Neural progenitor cell (in vitro differentiated cells): Measurements from ENCODE around the gene ANKS1B. TPM values are rescaled to one million over a fixed set of nuclear protein-coding genes. Genes with fewer than 3 reads are reported as not detected.

Experiments
- DNase-seq: peaks from one replicate; pipeline ENCODE4 v3.0.0-alpha.2; 2016; ENCODE audit warnings: low spot score
- H2AFZ ChIP-seq: fragments of 200-600 bp; sonication (generic); replicated peaks from 2 replicates; pipeline ENCODE4 v1.6.1; 2016; ENCODE audit warnings: antibody characterized with exemption
- H3F3A ChIP-seq: fragments of 200-600 bp; sonication (generic); 2 replicates; pipeline ENCODE4 v1.6.1; 2016; ENCODE audit warnings: antibody characterized with exemption, low read depth
- H3K27ac ChIP-seq: fragments of 200-600 bp; sonication (generic); 2 replicates; pipeline ENCODE4 v1.5.1; 2016; ENCODE audit warnings: mild to moderate bottlenecking
- H3K27me3 ChIP-seq: fragments of 200-600 bp; sonication (generic); 2 replicates; pipeline ENCODE4 v1.6.1; 2016; ENCODE audit warnings: mild to moderate bottlenecking, moderate library complexity
- H3K36me3 ChIP-seq: fragments of 200-600 bp; sonication (generic); 2 replicates; pipeline ENCODE4 v1.5.1; 2016
- H3K4me1 ChIP-seq: fragments of 200-600 bp; sonication (generic); 2 replicates; pipeline ENCODE4 v1.6.1; 2016; ENCODE audit warnings: mixed run types
- H3K4me2 ChIP-seq: fragments of 200-600 bp; sonication (generic); 2 replicates; pipeline ENCODE4 v1.6.1; 2016
- H3K4me3 ChIP-seq: fragments of 200-600 bp; sonication (generic); 2 replicates; pipeline ENCODE4 v1.5.1; 2016
- H3K79me2 ChIP-seq: fragments of 200-600 bp; sonication (generic); 2 replicates; pipeline ENCODE4 v1.6.1; 2016; ENCODE audit warnings: low read depth
- H3K9ac ChIP-seq: fragments of 200-600 bp; sonication (generic); 2 replicates; pipeline ENCODE4 v1.6.1; 2016
- H3K9me3 ChIP-seq: fragments of 200-600 bp; sonication (generic); 2 replicates; pipeline ENCODE4 v1.5.1; 2016; ENCODE audit warnings: low read depth
- H4K20me1 ChIP-seq: fragments of 200-600 bp; sonication (generic); 2 replicates; pipeline ENCODE4 v1.6.1; 2016; ENCODE audit warnings: low read depth
- H3K27ac Mint-ChIP-seq: 3 replicates; pipeline ENCODE4 v1.8.0; 2021; ENCODE audit warnings: mixed read lengths
- H3K27me3 Mint-ChIP-seq: 2 replicates; pipeline ENCODE4 v1.8.0; 2022; ENCODE audit warnings: low read depth, mild to moderate bottlenecking, inconsistent platforms, moderate library complexity, mixed read lengths; ENCODE audit not compliant: insufficient read depth
- H3K36me3 Mint-ChIP-seq: 3 replicates; pipeline ENCODE4 v1.8.0; 2021; ENCODE audit warnings: mixed read lengths
- H3K4me1 Mint-ChIP-seq: 3 replicates; pipeline ENCODE4 v1.8.0; 2021; ENCODE audit warnings: mixed read lengths
- H3K4me3 Mint-ChIP-seq: 3 replicates; pipeline ENCODE4 v1.8.0; 2021; ENCODE audit warnings: mild to moderate bottlenecking, moderate library complexity, mixed read lengths
- H3K9me3 Mint-ChIP-seq: 3 replicates; pipeline ENCODE4 v1.8.0; 2020; ENCODE audit warnings: mixed read lengths
- CTCF ChIP-seq: fragments of 200-600 bp; sonication (generic); IDR thresholded peaks from 2 replicates; pipeline ENCODE4 v1.5.1; 2017; ENCODE audit warnings: antibody characterized with exemption, mild to moderate bottlenecking
- EZH2 ChIP-seq: fragments of 200-600 bp; sonication (generic); IDR thresholded peaks from 2 replicates; pipeline ENCODE4 v1.6.1; 2017; ENCODE audit warnings: antibody characterized with exemption, mild to moderate bottlenecking, moderate library complexity
- EZH2phosphoT487 ChIP-seq: fragments of 200-600 bp; sonication (generic); IDR thresholded peaks from 2 replicates; pipeline ENCODE4 v1.6.1; 2017; ENCODE audit warnings: antibody characterized with exemption
- total RNA-seq: library from RNA; depleted of rRNA; stranded (reverse); fragments of >200 nt; gene quantifications from 2 replicates; pipeline ENCODE4 v1.2.3, GENCODE V29; 2015; ENCODE audit warnings: low replicate concordance

ANKS1B gene
- total RNA-seq, 1 donor from 2014 or later, result 7.9 TPM

GRCh38 chr12:99017971-99018370 lies 966.8 kb downstream of the ANKS1B start:
- no peak for DNase-seq
- H3K9me3 Mint-ChIP-seq, result peaks cover 19% of the 10 kb centered on the region
- Histone ChIP-seq H3K79me2 (no peaks in the 10 kb centered on the region), H3K27me3 (no peaks in the 10 kb centered on the region), H3K36me3 (no peaks in the 10 kb centered on the region), H3F3A (no peaks in the 10 kb centered on the region), H2AFZ (no peak overlapping the region), H3K4me3 (no peak overlapping the region), H4K20me1 (no peaks in the 10 kb centered on the region), H3K4me2 (no peak overlapping the region), H3K9me3 (no peaks in the 10 kb centered on the region), H3K27ac (no peak overlapping the region), H3K9ac (no peak overlapping the region), H3K4me1 (no peaks in the 10 kb centered on the region)
- H3K27ac Mint-ChIP-seq, result no peak overlapping the region
- no peak for TF ChIP-seq EZH2
- TF ChIP-seq CTCF, result no peak
- no peaks in the 10 kb centered on the region for H3K36me3 Mint-ChIP-seq
- H3K4me3 Mint-ChIP-seq, result no peak overlapping the region
- no peaks in the 10 kb centered on the region for H3K4me1 Mint-ChIP-seq
- H3K27me3 Mint-ChIP-seq, result no peaks in the 10 kb centered on the region

- Histone ChIP-seq H3K36me3 (no peaks in the 10 kb centered on the region), H3K4me1 (peaks cover 6% of the 10 kb centered on the region), H3K4me3 (no peak overlapping the region), H3K9ac (no peak overlapping the region), H3F3A (no peaks in the 10 kb centered on the region), H3K79me2 (no peaks in the 10 kb centered on the region), H3K9me3 (no peaks in the 10 kb centered on the region), H4K20me1 (no peaks in the 10 kb centered on the region), H3K27ac (no peak overlapping the region), H3K4me2 (no peak overlapping the region), H2AFZ (no peak overlapping the region), H3K27me3 (no peaks in the 10 kb centered on the region)
- Mint-ChIP-seq H3K4me1 (peaks cover 31% of the 10 kb centered on the region), H3K27ac (peak overlapping the region; percentile 43), H3K27me3 (peaks cover 2% of the 10 kb centered on the region), H3K9me3 (peaks cover 10% of the 10 kb centered on the region), H3K4me3 (no peak overlapping the region), H3K36me3 (no peaks in the 10 kb centered on the region)
- no peak for TF ChIP-seq EZH2phosphoT487
- TF ChIP-seq CTCF, result no peak
- DNase-seq, result no peak
Measured at GRCh38 chr12:99009654-99010296, 975.0 kb downstream of the ANKS1B start.

GRCh38 chr12:99005601-99006000 lies 979.1 kb downstream of the ANKS1B start:
- Histone ChIP-seq H3K4me1 (peaks cover 6% of the 10 kb centered on the region), H4K20me1 (no peaks in the 10 kb centered on the region), H3K9me3 (no peaks in the 10 kb centered on the region), H3K27ac (no peak overlapping the region), H2AFZ (no peak overlapping the region), H3K36me3 (no peaks in the 10 kb centered on the region), H3K27me3 (no peaks in the 10 kb centered on the region), H3K4me3 (no peak overlapping the region), H3K79me2 (no peaks in the 10 kb centered on the region), H3K4me2 (no peak overlapping the region), H3K9ac (no peak overlapping the region), H3F3A (no peaks in the 10 kb centered on the region)
- no peak overlapping the region for H3K27ac Mint-ChIP-seq
- DNase-seq, result no peak
- H3K9me3 Mint-ChIP-seq, result no peaks in the 10 kb centered on the region
- H3K4me3 Mint-ChIP-seq, result no peak overlapping the region
- H3K36me3 Mint-ChIP-seq, result no peaks in the 10 kb centered on the region
- no peak for TF ChIP-seq EZH2
- TF ChIP-seq EZH2phosphoT487, result no peak
- no peak for TF ChIP-seq CTCF
- peaks cover 2% of the 10 kb centered on the region for H3K27me3 Mint-ChIP-seq
- peaks cover 36% of the 10 kb centered on the region for H3K4me1 Mint-ChIP-seq
